ENCODE results near the gene NAA25.
A peak's percentile ranks its signal among the peaks of the same experiment; 100 is the strongest.
"Not testable (repeated sequence)": the region's sequence is repeated elsewhere in the genome, so short reads cannot be mapped to it uniquely, and the experiment has no call there.

Gene NAA25

DNA sequence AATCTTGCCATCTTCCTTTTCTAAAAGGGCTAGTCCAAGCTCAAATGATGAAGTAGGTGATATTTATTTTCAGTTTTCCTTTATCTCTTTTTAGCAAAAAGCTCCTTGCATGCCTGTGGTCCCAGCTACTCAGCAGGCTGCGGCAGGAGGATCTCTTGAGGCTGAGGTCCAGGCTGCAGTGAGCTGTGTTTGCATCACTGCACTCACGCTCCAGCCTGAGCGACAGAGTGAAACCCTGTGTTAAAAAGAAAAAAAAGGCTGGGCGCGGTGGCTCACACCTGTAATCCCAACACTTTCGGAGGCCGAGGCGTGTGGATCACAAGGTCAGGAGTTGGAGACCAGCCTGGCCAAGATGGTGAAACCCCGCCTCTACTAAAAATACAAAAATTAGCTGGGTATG is 100.6 kb downstream of the NAA25 start:
- no peak for DNase-seq

DNA sequence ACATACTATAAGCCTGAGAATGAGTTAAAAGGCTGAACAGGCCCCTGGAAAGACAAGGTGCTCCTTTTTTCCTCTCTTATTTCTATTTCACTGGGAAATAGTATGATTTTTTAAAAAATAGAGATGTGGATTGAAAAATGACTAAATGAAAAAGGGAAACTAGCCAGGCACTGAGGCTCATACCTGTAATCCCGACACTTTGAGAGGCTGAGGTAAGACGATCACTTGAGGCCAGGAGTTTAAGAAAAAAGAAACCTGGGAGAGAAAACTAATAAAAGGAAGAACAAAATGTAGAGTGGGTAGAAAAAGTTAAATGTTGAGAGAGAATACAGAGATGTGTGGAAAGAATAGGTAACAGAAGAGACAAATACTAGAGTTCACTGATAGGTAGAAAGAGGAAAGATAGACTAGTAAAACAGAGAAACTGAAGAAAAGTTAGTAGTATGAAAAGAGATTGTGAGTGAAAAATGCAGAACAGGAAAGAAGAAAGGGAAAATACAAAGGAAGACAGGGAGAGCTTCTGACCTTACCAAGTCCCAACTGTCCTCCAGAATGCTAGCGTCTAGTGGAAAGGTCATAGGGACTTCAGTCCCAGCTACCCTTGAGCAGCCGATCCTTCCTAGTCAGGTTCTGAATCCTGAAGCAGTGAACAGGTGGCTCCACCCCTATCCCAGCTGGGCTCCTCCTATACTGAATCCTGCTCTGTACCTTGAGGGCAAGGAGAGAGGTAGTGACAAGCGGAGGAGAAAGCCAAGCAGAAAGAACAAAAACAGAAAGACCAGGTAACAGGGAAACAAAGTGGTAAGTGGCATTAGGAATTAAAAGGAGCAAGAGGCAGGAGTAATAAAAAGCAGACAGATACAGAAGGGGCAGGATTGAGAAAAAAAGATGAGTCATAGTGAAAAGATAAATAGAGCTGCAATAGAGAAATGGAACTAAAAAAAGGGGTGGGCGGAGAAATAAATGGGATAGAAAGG is 102.9 kb downstream of the NAA25 start:
- DNase-seq, result no peak

DNA sequence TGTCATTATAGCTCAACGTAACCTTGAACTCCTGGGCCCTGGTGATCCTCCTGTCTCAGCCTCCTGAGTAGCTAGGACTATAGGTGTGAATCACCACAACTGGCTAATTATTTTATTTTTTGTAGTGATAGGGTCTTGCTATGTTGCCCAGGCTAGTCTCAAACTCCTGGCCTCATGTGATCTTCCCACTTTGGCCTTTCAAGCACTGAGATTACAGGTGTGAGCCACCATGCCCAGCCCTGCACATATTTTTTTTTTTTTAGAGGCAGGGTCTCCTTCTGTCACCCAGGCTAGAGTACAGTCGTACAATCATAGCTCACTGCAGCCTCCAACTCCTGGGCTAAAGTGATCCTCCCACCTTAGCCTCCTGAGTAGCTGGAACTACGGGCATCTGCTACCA is 104.5 kb downstream of the NAA25 start:
- DNase-seq, result no peak

DNA sequence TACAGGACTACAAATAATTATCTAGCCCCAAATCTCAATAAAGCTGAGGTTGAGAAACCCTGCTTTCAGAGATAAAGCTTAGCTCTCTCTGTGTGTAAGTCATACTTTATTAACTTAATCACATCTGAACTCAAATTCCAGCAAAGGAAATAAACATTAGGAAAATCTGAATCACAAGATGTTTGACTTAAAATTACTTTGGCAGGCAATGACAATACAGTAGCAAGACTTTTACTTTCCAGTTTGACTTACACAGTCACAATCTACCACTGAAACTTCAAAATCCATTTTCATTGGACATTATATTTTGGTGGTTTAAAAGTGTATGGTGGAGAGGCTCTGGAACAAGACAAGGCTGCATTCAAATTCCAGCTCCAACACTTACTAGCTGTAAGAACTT is 107.0 kb downstream of the NAA25 start:
- DNase-seq, result no peak

DNA sequence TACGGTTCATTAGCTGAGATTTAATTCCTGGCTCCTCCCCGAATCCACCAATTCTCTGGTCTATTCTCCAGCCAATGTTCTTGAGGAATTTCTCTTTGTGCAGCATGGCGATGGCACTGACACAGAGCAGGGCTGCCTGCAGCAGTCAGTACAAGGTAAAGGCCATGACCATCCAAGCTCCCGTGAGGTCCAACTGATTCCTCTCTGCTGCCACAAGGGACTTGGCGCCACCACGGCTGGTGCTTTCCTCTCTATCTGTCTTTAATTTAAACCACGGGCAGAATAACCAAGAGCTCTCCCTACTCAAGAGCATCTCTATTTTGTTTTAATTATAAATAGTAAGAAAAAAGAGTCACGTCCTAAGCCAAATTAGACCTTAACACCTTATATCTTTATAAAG is 107.8 kb downstream of the NAA25 start:
- peak; percentile 44 for DNase-seq

DNA sequence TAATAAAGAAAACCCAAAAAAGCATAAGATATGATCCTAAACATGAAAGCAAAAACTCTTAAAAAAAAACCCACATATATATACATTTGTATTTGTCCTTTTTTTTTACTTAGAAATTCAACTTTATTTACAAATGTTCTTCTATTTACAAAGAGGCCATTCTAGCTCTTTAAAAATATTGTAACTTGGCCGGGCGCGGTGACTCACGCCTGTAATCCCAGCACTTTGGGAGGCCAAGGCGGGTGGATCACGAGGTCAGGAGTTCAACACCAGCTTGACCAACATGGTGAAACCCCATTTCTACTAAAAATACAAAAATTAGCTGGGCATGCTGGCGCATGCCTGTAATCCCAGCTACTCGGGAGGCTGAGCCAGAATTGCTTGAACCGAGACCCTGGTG is 109.5 kb downstream of the NAA25 start:
- not testable (repeated sequence) for DNase-seq

DNA sequence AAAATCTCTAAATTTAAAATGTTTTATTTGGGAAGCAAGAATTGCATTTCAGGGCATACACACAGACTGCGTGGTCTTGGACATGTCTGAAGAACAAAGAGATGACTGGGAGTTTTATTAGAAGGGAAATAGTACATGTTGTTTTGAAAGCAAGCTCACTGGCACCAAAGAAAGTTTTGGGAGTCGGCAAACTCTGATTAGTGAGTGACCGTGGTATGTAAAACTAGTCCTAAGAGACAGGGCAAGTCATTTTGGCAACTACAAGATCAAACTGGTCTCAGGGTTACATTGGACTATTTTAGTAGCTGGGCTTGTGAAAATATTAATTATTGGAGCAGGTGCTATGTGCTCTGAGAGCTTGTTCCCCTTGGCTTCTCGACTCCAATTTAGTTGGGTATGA is 110.6 kb downstream of the NAA25 start:
- DNase-seq, result no peak

DNA sequence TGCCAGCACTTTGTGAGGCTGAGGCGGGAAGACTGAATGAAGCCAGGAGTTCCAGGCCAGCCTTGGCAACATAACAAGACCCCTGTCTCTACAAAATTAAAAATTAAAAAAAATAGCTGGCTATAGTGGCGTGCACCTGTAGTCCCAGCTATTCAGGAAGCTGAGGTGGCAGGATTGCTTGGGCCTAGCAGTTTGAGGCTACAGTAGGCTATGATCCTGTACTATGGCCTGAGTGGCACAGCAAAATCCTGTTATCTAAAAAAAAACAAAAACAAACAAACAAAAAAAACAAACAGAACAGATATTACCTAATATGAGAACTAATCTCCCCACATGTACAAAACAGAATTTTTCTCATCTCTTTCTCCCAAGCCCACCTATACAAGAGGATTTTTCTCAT is 111.3 kb downstream of the NAA25 start:
- no peak for DNase-seq

DNA sequence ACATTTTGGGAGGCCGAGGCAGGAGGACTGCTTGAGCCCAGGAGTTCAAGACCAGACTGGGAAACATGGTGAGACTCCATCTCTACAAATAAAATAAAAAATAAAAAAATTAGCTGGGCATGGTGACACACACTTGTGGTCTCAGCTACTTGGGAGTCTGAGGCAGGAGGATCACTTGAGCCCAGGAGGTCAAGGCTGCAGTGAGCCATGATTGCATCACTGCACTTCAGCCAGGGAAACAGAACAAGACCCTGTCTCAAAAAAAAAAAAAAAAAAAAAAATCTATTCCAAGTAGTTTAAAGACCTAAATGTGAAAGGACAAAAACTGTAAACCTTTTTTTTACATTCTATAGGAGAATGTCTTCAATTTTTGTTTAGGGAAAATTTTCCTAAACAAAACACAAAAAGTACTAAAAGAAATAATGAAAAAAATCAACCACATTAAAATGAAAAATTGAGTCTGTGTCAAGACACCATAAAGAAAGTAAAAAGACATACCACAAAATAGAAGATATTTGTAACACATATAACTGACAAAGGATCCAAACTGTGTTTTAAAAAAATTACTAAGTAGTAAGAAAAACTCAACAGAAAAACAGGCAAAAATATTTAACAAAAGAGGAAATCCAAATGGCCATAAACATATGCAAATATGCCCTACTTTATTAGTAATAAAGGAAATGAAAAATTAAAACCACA is 112.7 kb downstream of the NAA25 start:
- DNase-seq, result no peak

DNA sequence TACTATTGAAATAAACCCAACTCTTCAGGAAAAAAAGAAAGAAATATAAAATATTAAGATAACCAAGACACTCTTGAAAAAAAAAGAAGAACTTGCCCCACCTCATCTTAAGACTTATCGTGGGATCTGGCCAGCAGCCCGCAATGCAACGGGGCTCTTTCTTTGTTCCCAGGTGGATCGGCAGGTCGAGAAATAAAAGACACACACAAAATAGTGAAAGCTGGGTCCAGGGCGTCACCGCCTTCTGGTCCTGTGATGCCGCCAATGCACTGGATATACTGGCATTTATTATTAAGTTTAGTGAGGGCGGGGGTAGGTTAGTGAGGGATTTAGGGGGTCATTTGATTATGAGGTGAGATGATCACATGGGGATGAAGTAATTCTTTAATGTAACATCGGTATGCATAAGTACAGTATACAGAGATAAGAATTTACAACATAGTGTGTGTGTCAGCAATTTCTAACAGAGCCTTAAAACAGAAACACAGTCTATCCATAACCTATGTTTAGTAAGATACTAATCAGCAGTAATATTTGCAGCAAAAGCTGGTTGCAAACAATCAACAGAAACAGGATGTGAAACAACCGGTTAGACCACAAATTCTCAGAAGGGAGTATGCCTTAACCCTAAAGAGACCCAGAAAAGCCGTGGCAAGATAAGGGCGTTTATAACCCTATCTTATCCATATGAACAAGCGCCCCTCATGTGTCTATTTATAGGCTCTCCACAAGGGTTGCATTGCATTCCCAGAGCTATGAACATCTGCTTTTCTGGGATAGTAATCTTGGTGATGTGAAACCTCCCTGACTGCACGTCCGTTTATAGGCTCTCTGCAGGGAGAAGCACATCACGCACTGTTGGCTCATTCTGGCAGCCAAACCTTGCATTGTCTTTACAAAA is 114.1 kb downstream of the NAA25 start:
- DNase-seq, result peak; percentile 67

DNA sequence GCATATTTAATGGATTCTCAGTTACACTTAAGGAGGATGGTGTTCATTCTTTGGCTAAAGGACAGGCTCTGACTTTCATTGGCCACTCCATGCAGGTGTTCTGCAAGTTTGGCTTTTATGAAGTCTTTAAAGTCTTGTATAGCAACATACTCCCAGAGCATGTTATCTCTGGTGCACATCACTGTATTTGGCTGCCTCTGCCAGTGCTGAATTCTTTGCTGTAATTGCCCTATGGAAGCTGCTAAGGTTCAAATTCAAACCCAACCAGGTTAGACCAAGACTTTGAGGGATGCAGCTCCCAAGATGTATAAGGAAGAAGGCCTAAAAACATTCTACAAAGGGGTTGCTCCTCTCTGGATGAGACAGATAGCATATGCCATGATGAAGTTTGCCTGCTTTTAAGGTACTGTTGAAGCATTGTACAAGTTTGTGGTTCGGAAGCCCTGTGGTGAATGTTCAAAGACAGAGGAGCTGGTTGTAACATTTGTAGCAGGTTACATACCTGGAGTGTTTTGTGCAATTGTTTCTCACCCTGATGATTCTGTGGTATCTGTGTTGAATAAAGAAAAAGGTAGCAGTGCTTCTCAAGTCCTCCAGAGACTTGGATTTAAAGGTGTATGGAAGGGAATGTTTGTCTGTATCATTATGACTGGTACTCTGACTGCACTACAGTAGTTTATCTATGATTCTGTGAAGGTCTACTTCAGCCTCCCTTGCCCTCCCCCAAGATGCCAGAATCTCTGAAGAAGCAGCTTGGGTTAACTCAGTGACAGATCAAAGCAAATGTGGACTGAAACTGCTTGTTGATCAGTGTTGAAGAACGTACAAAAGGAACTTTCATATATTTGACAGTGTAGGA is 115.1 kb downstream of the NAA25 start:
- peak; percentile 56 for DNase-seq

DNA sequence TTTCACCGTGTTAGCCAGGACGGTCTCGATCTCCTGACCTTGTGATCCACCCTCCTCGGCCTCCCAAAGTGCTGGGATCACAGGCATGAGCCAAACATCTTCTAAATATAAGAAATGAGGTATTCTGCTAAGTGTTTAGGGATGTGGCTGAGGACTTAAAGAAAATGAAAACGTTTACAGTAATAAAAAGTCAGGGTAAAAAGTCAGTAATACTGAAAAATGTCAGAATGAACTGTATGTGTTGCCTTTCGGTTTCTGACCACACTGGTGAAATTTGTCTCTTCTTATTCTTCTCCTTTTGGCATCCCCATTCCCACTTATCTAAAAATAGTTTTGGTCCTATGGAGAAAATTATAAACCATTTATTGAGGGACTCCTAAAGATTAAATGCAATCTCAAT is 116.1 kb downstream of the NAA25 start:
- DNase-seq, result no peak

DNA sequence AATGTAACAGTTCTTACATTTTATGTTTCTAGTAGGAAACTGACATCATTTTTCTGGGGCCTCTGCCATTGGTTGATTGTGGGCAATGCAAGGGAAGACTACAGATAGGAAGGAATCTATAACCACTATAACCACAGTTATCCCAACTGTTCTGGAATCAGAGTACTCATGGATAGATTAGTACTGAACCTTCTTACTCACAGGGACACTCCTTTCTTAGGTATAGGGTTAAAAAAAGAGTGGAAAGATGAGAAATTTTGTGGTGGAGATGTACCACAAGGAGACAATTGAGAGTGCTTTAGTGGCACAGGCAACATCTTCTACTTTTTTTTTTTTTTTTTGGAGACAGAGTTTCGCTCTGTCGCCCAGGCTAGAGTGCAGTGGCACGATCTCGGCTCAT is 116.6 kb downstream of the NAA25 start:
- peak; percentile 17 for DNase-seq

DNA sequence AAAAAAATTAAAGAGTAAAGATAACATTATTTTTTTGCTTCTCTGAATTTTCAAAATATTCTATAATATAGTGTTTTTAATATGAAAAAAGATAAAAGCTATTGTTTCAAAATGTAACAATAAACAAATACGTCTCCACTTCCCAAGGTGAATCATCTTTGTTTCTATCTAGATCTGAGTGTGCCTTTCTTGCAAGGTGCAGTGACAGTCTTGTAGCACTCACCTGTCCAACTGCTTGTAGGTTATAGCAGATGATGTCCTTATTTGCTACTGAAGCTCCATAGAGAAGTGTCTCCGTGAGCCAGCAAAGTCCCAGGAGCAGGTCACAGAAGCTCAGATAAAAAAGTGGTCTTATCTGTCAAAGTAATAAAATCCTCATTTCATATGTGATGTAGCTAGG is 117.0 kb downstream of the NAA25 start:
- DNase-seq, result no peak

DNA sequence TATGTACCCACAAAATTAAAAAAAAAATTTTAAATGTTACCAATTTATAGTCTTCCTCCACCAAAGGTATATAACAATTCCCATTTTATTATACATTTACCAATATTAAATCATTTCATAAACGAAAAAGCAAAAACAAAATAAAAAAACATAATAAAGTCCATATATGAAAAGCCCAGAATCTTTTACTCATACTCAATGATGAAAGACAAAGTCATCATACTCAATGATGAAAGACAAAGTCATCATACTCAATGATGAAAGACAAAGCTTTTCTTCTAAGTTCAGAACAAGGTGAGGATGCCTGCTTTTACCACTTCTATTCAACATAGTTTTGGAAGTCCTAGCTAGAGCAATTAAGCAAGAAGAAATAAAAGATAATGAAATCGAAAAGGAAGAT is 123.8 kb downstream of the NAA25 start:
- DNase-seq, result no peak

DNA sequence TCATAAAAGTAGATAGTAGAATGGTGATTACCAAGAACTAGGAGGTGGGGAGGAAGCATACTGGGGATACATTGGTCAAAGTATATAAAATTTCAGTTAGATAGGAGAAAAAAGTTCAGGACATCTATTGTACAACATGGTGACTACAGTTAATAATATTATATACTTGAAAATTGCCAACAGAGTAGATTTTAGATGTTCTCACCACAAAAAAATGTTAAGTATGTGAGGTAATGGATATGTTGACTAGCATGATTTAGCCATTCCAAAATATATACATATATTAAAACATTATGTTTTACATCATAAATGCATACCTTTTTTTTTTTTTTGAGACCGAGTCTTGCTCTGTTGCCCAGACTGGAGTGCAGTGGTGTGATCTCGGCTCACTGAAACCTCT is 126.6 kb downstream of the NAA25 start:
- no peak for DNase-seq

DNA sequence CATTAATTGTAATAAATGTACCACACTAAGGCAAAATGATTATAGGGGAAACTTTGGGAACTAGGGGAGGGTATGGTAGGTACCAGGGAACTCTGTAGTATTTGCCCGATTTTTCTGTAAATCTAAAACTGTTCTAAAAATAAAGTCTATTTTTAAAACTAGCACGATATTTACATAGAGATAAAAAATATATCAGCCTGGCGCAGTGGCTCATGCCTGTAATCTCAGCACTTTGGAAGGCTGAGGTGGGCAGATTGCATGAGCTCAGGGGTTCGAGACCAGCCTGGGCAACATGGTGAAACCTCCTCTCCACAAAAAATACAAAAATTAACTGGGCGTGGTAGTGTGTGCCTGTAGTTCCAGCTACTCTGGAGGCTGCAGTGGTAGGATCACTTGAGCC is 128.0 kb downstream of the NAA25 start:
- DNase-seq, result no peak

DNA sequence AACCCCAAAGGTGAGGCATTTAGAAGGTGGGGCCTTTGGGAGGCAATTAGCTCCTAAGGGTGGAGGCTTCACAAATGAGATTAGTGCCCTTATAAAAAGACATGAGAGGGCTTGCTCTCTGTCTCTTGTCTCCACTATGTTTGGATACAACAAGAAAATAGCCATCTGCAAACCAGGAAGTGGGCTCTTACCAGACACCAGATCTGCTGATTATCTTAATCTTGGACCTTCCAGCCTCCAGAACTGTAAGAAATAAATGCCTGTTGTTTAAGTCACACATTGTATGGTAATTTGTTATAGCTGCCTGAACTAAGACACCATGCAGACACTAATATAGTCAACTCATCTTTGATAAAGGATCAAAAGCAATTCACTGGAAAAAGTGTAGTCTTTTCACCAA is 130.0 kb downstream of the NAA25 start:
- no peak for DNase-seq

DNA sequence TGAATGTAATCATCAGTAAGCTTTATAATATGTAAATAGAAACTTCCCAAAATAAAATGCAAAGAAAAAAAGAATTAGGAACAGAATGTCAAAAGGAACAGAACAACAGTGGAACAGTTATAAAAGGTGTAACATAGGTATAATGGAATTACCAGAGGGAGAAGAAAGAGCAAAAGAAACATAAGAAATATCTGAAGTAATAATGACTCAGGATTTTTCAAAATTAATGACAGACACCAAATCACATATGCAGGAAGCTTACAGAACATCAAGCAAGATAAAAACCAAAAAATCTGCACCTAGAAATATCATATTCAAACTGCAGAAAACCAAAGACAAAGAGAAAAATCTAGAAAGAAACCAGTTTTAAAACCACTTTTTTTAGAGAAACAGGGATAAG is 131.7 kb downstream of the NAA25 start:
- no peak for DNase-seq

Measured in CD4-positive, alpha-beta T cell treated with Interleukin-17A for 1 hour (primary cell).